ENCODE results near the gene SMAD3. TPM values are rescaled to one million over a fixed set of nuclear protein-coding genes. Genes with fewer than 3 reads are reported as not detected.
A peak's percentile ranks its signal among the peaks of the same experiment; 100 is the strongest.

The SMAD3 gene
- total RNA-seq, 1 experiment from 2014 or later: 89.2 TPM

GRCh38 chr15:67130673-67131601 lies 65.5 kb downstream of the SMAD3 start:
- ChIA-PET POLR2A (no interaction called here), CTCF (no interaction called here), RAD21 (ENCODE audit: low non-redundant PET in 1 of 2, low total read pairs in 2 of 2, uncharacterized antibody in 2 of 2, unreplicated experiment in 2 of 2) (no interaction called here)
- no TSS peak for BruUV-seq (replicated peaks)
- DNase-seq (ENCODE audit: low read depth, low spot score): no peak
- intact Hi-C loops (cut with micrococcal nuclease): no loop called here
- Histone ChIP-seq H3K9me3 (ENCODE audit: control insufficient read depth in 1 of 2, insufficient read depth in 1 of 2, low read depth in 1 of 2, low read length in 2 of 2) (no peaks in the 10 kb centered on the region), H2AFZ (ENCODE audit: low read depth, low read length, poor library complexity, severe bottlenecking) (no peak overlapping the region), H3K27me3 (ENCODE audit: insufficient read depth, low read length) (no peaks in the 10 kb centered on the region), H3K36me3 (ENCODE audit: control insufficient read depth in 1 of 2, insufficient read depth in 2 of 2, low read length in 2 of 2) (peaks cover 0 to 24% of the 10 kb centered on the region in 2 experiments; a peak in 2 of 4 replicates), H3K79me2 (ENCODE audit: insufficient read depth, low read length) (peaks cover 100% of the 10 kb centered on the region), H3K9ac (ENCODE audit: low read length) (0 out of 2 replicates have a peak overlapping the region, but pooled peaks have one; percentile 1), H3K4me3 (replicated peaks in 1 of 2; ENCODE audit: low read depth in 1 of 2, low read length in 2 of 2) (no peak overlapping the region), H3K4me2 (ENCODE audit: low read length) (no peak overlapping the region), H3K4me1 (ENCODE audit: control insufficient read depth in 1 of 2, insufficient read depth in 2 of 2, low read length in 2 of 2) (peaks cover 64 to 98% of the 10 kb centered on the region in 2 experiments), H3K9me2 (ENCODE audit: insufficient read depth) (no peaks in the 10 kb centered on the region), H3K27ac (ENCODE audit: low read depth, low read length) (no peak overlapping the region), H4K20me1 (ENCODE audit: insufficient read depth) (no peaks in the 10 kb centered on the region)
- TF ChIP-seq MAX (IDR thresholded peaks at IDR 0.05) (no peak), SIN3A (IDR thresholded peaks at IDR 0.05; ENCODE audit: low read depth) (no peak), EGR1 (IDR thresholded peaks at IDR 0.05; ENCODE audit: low read depth) (no peak), RAD21 (IDR thresholded peaks at IDR 0.05; ENCODE audit: low read depth) (no peak), TCF7L2 (IDR thresholded peaks at IDR 0.05; ENCODE audit: borderline replicate concordance, extremely low read depth, insufficient read depth, insufficient read length) (no peak), SRF (IDR thresholded peaks at IDR 0.05; ENCODE audit: low read depth) (no peak), ZNF274 (IDR thresholded peaks at IDR 0.05; ENCODE audit: low read depth, low read length) (no peak)
- no peak for ATAC-seq

GRCh38 chr15:67132276-67132675 lies 66.9 kb downstream of the SMAD3 start:
- Histone ChIP-seq H3K79me2 (ENCODE audit: insufficient read depth, low read length) (peaks cover 100% of the 10 kb centered on the region), H3K27ac (ENCODE audit: low read depth, low read length) (no peak overlapping the region), H2AFZ (ENCODE audit: low read depth, low read length, poor library complexity, severe bottlenecking) (no peak overlapping the region), H3K27me3 (ENCODE audit: insufficient read depth, low read length) (no peaks in the 10 kb centered on the region), H3K4me2 (ENCODE audit: low read length) (0 out of 2 replicates have a peak overlapping the region, but pooled peaks have one; percentile 3), H4K20me1 (ENCODE audit: insufficient read depth) (no peaks in the 10 kb centered on the region), H3K9me3 (ENCODE audit: control insufficient read depth in 1 of 2, insufficient read depth in 1 of 2, low read depth in 1 of 2, low read length in 2 of 2) (no peaks in the 10 kb centered on the region), H3K36me3 (ENCODE audit: control insufficient read depth in 1 of 2, insufficient read depth in 2 of 2, low read length in 2 of 2) (peaks cover 0 to 20% of the 10 kb centered on the region in 2 experiments; a peak in 2 of 4 replicates), H3K4me1 (ENCODE audit: control insufficient read depth in 1 of 2, insufficient read depth in 2 of 2, low read length in 2 of 2) (peaks cover 53 to 94% of the 10 kb centered on the region in 2 experiments), H3K9me2 (ENCODE audit: insufficient read depth) (no peaks in the 10 kb centered on the region), H3K4me3 (replicated peaks in 1 of 2; ENCODE audit: low read depth in 1 of 2, low read length in 2 of 2) (no peak overlapping the region), H3K9ac (ENCODE audit: low read length) (no peak overlapping the region; the same call in 1 of the 2 replicates)
- DNase-seq (ENCODE audit: low read depth, low spot score) (no peak), ATAC-seq (no peak)
- CTCF ChIA-PET: no interaction called here
- BruUV-seq (replicated peaks): no TSS peak
- POLR2A ChIA-PET: no interaction called here
- RAD21 ChIA-PET (ENCODE audit: low non-redundant PET in 1 of 2, low total read pairs in 2 of 2, uncharacterized antibody in 2 of 2, unreplicated experiment in 2 of 2): no interaction called here
- TF ChIP-seq ELF1 (IDR thresholded peaks at IDR 0.05; ENCODE audit: borderline replicate concordance, low read depth) (no peak), REST (IDR thresholded peaks at IDR 0.05; ENCODE audit: low read depth) (no peak), EZH2 (IDR thresholded peaks at IDR 0.05) (no peak), CBX3 (IDR thresholded peaks at IDR 0.05; ENCODE audit: low read depth) (no peak)
- intact Hi-C loops (cut with micrococcal nuclease): no loop called here
